Measurements from ENCODE around the gene DCST1. TPM values are rescaled to one million over a fixed set of nuclear protein-coding genes. Genes with fewer than 3 reads are reported as not detected.
A peak's percentile ranks its signal among the peaks of the same experiment; 100 is the strongest.

DCST1 gene
- total and polyA plus RNA-seq, 2 of the 13 experiments (the other 11 are each of a cell fraction or from before 2014, with no cell fraction given), result 0.04 TPM; not detected in 1

- TF ChIP-seq ZNF275 (CRISPR knock-in tag; IDR thresholded peaks at IDR 0.05; ENCODE audit: borderline replicate concordance) (no peak), PAF1 (CRISPR knock-in tag; IDR thresholded peaks at IDR 0.05) (no peak), ZFP90 (CRISPR knock-in tag; IDR thresholded peaks at IDR 0.05; ENCODE audit: borderline replicate concordance) (no peak), MEIS1 (CRISPR knock-in tag; IDR thresholded peaks at IDR 0.05; ENCODE audit: borderline replicate concordance) (no peak), SP2 (CRISPR knock-in tag; IDR thresholded peaks at IDR 0.05) (peak; percentile 61), ELK4 (CRISPR knock-in tag; IDR thresholded peaks at IDR 0.05; ENCODE audit: borderline replicate concordance) (no peak), ZNF572 (CRISPR knock-in tag; IDR thresholded peaks at IDR 0.05) (no peak), RFX1 (IDR thresholded peaks at IDR 0.05) (no peak), AHR (CRISPR knock-in tag; IDR thresholded peaks at IDR 0.05) (no peak), ZSCAN5A (CRISPR knock-in tag; IDR thresholded peaks at IDR 0.05; ENCODE audit: borderline replicate concordance) (no peak), DZIP1 (CRISPR knock-in tag; IDR thresholded peaks at IDR 0.05) (no peak), ZNF329 (CRISPR knock-in tag; IDR thresholded peaks at IDR 0.05; ENCODE audit: low read depth) (no peak), KDM5A (IDR thresholded peaks at IDR 0.05; ENCODE audit: borderline replicate concordance, low read length) (peak; percentile 82), SOX5 (CRISPR knock-in tag; IDR thresholded peaks at IDR 0.05; ENCODE audit: borderline replicate concordance) (0 out of 2 replicates have a peak, but pooled peaks have one; percentile 11), BORCS8-MEF2B (CRISPR knock-in tag; IDR thresholded peaks at IDR 0.05) (no peak), LRRFIP1 (CRISPR knock-in tag; conservative IDR thresholded peaks at IDR 0.05) (no peak), SRSF9 (IDR thresholded peaks at IDR 0.05; ENCODE audit: borderline replicate concordance, insufficient read depth, low read depth, low read length, poor library complexity, severe bottlenecking) (no peak)
Observed at GRCh38 chr1:155063550-155064110, 30.0 kb downstream of the DCST1 start, which contains the start of gene EFNA4 (continued).
